GM23338 (cell line): ENCODE data around the gene FLT3. TPM values are rescaled to one million over a fixed set of nuclear protein-coding genes. Genes with fewer than 3 reads are reported as not detected.
A peak's percentile ranks its signal among the peaks of the same experiment; 100 is the strongest.

Experiments
- ATAC-seq: fragments of 200-7000 bp; cut with Tn5 transposase; 3 replicates; pipeline ENCODE4 v1.9.1; 2020
- DNase-seq: peaks from one replicate; pipeline ENCODE4 v3.0.0-alpha.2; 2015; ENCODE audit warnings: low spot score
- H2AFZ ChIP-seq: fragments of 200-600 bp; sonication (generic); 2 replicates; pipeline ENCODE4 v1.8.0; 2016; ENCODE audit warnings: antibody characterized with exemption, mild to moderate bottlenecking, moderate library complexity
- H3F3A ChIP-seq: fragments of 200-600 bp; sonication (generic); replicated peaks from 2 replicates; pipeline ENCODE4 v1.8.0; 2017; ENCODE audit warnings: antibody characterized with exemption, mixed run types, low read depth
- H3K27ac ChIP-seq: fragments of 200-600 bp; sonication (generic); 2 replicates; pipeline ENCODE4 v1.6.1; 2016; ENCODE audit warnings: low read depth
- H3K27me3 ChIP-seq: fragments of 200-600 bp; sonication (generic); 2 replicates; pipeline ENCODE4 v1.8.0; 2016; ENCODE audit warnings: mild to moderate bottlenecking, mixed run types, moderate library complexity; ENCODE audit not compliant: insufficient read depth
- H3K36me3 ChIP-seq: fragments of 200-600 bp; sonication (generic); 2 replicates; pipeline ENCODE4 v1.8.0; 2016; ENCODE audit warnings: mild to moderate bottlenecking; ENCODE audit not compliant: insufficient read depth
- H3K4me1 ChIP-seq: fragments of 200-600 bp; sonication (generic); 2 replicates; pipeline ENCODE4 v1.8.0; 2016; ENCODE audit warnings: mild to moderate bottlenecking, moderate library complexity; ENCODE audit not compliant: insufficient read depth
- H3K4me2 ChIP-seq: fragments of 200-600 bp; sonication (generic); 2 replicates; pipeline ENCODE4 v1.7.1; 2017; ENCODE audit warnings: mixed run types
- H3K4me3 ChIP-seq: fragments of 200-600 bp; sonication (generic); 2 replicates; pipeline ENCODE4 v1.6.1; 2016; ENCODE audit warnings: mixed run types
- H3K79me2 ChIP-seq: fragments of 200-600 bp; sonication (generic); replicated peaks from 2 replicates; pipeline ENCODE4 v1.8.0; 2017; ENCODE audit warnings: mild to moderate bottlenecking; ENCODE audit not compliant: insufficient read depth
- H3K9me2 ChIP-seq: fragments of 200-600 bp; sonication (generic); 2 replicates; pipeline ENCODE4 v1.8.0; 2017; ENCODE audit not compliant: insufficient read depth
- H4K20me1 ChIP-seq: fragments of 200-600 bp; sonication (generic); replicated peaks from 2 replicates; pipeline ENCODE4 v1.8.0; 2017; ENCODE audit warnings: mild to moderate bottlenecking; ENCODE audit not compliant: insufficient read depth
- H3K27ac Mint-ChIP-seq: 2 replicates; pipeline ENCODE4 v1.8.0; 2020; ENCODE audit warnings: inconsistent platforms, mild to moderate bottlenecking, moderate library complexity, mixed read lengths
- H3K27me3 Mint-ChIP-seq: 3 replicates; pipeline ENCODE4 v1.8.0; 2022; ENCODE audit warnings: low read depth, mild to moderate bottlenecking, moderate library complexity, mixed read lengths, inconsistent platforms; ENCODE audit not compliant: insufficient read depth, poor library complexity
- H3K36me3 Mint-ChIP-seq: 3 replicates; pipeline ENCODE4 v1.8.0; 2021; ENCODE audit warnings: low read depth, mild to moderate bottlenecking, inconsistent platforms, moderate library complexity, mixed read lengths
- H3K4me1 Mint-ChIP-seq: 3 replicates; pipeline ENCODE4 v1.8.0; 2020; ENCODE audit warnings: mild to moderate bottlenecking, inconsistent platforms, mixed read lengths
- H3K4me3 Mint-ChIP-seq: 3 replicates; pipeline ENCODE4 v1.8.0; 2021; ENCODE audit warnings: moderate library complexity, mild to moderate bottlenecking, inconsistent platforms, mixed read lengths
- H3K9me3 Mint-ChIP-seq: 3 replicates; pipeline ENCODE4 v1.8.0; 2020; ENCODE audit warnings: moderate library complexity, mild to moderate bottlenecking, inconsistent platforms, mixed read lengths
- EZH2 ChIP-seq: fragments of 200-600 bp; sonication (generic); IDR thresholded peaks from one replicate; pipeline ENCODE4 v1.8.0; 2017; ENCODE audit warnings: antibody characterized with exemption, mild to moderate bottlenecking, low read depth; ENCODE audit not compliant: unreplicated experiment
- JUNB ChIP-seq: IDR thresholded peaks from one replicate; pipeline ENCODE4 v1.6.1; 2016; ENCODE audit warnings: antibody characterized with exemption; ENCODE audit not compliant: unreplicated experiment
- NANOG ChIP-seq: IDR thresholded peaks from 2 replicates; pipeline ENCODE4 v1.6.1; 2016; ENCODE audit warnings: antibody characterized with exemption, borderline replicate concordance
- REST ChIP-seq: IDR thresholded peaks from one replicate; pipeline ENCODE4 v1.6.1; 2018; ENCODE audit warnings: antibody characterized with exemption; ENCODE audit not compliant: unreplicated experiment
- STAT1 ChIP-seq: IDR thresholded peaks from one replicate; pipeline ENCODE4 v1.6.1; 2016; ENCODE audit warnings: antibody characterized with exemption; ENCODE audit not compliant: unreplicated experiment
- ZNF331 ChIP-seq: fragments of 250-450 bp; sonication (Bioruptor Pico); IDR thresholded peaks from 2 replicates; pipeline ENCODE4 v1.5.0; 2020; ENCODE audit warnings: low read depth, mild to moderate bottlenecking, moderate library complexity
- polyA plus RNA-seq: library from polyadenylated mRNA; unstranded; fragments of >200 nt; fragmentation: Nextera tagmentation; extraction: Ambion mirVana; gene quantifications from 2 replicates; pipeline ENCODE4 v1.2.1, GENCODE V29; 2016
- total RNA-seq: library from RNA; depleted of rRNA; stranded (reverse); fragments of >200 nt; shearing (Covaris generic); gene quantifications from 2 replicates; pipeline ENCODE4 v1.2.3, GENCODE V29; 2014

The FLT3 gene
- total and polyA plus RNA-seq, 2 experiments from 2014 or later, result 0.17 to 0.44 TPM

GRCh38 chr13:28049880-28050875, 50.2 kb downstream of the FLT3 start:
- DNase-seq (peak; percentile 85), ATAC-seq (peak; percentile 87)
- Histone ChIP-seq H2AFZ (no peak overlapping the region), H3K4me2 (peak overlapping the region; percentile 18), H3K4me1 (peaks cover 25% of the 10 kb centered on the region), H3K4me3 (peak overlapping the region; percentile 1; the same call in 1 of the 2 replicates), H3K79me2 (no peaks in the 10 kb centered on the region), H3K27me3 (no peaks in the 10 kb centered on the region), H3K9me2 (no peaks in the 10 kb centered on the region), H3F3A (no peaks in the 10 kb centered on the region), H3K36me3 (no peaks in the 10 kb centered on the region), H3K27ac (no peak overlapping the region), H4K20me1 (no peaks in the 10 kb centered on the region)
- H3K27ac Mint-ChIP-seq, result peak overlapping the region; percentile 6; the same call in 1 of the 2 replicates
- peaks cover 2% of the 10 kb centered on the region for H3K27me3 Mint-ChIP-seq
- no peaks in the 10 kb centered on the region for H3K9me3 Mint-ChIP-seq
- TF ChIP-seq EZH2, result no peak
- TF ChIP-seq NANOG, result peak; percentile 92
- H3K4me1 Mint-ChIP-seq, result peaks cover 30% of the 10 kb centered on the region
- H3K4me3 Mint-ChIP-seq, result peak overlapping the region; percentile 44
- H3K36me3 Mint-ChIP-seq, result no peaks in the 10 kb centered on the region

GRCh38 chr13:28049215-28049614, 51.2 kb downstream of the FLT3 start:
- Histone ChIP-seq H3K4me2 (0 out of 2 replicates have a peak overlapping the region, but pooled peaks have one; percentile 6), H4K20me1 (no peaks in the 10 kb centered on the region), H3K27ac (no peak overlapping the region), H3F3A (no peaks in the 10 kb centered on the region), H3K36me3 (no peaks in the 10 kb centered on the region), H3K4me1 (peaks cover 25% of the 10 kb centered on the region), H3K4me3 (no peak overlapping the region), H3K79me2 (no peaks in the 10 kb centered on the region), H2AFZ (no peak overlapping the region), H3K27me3 (no peaks in the 10 kb centered on the region), H3K9me2 (no peaks in the 10 kb centered on the region)
- peak; percentile 12; the same call in 2 of the 3 replicates for ATAC-seq
- TF ChIP-seq REST (no peak), STAT1 (no peak), EZH2 (no peak), JUNB (no peak), ZNF331 (no peak)
- Mint-ChIP-seq H3K9me3 (no peaks in the 10 kb centered on the region), H3K36me3 (no peaks in the 10 kb centered on the region), H3K27ac (no peak overlapping the region), H3K4me3 (no peak overlapping the region), H3K4me1 (peaks cover 21% of the 10 kb centered on the region), H3K27me3 (peaks cover 4% of the 10 kb centered on the region)
- no peak for DNase-seq
